ENCODE measurements around the gene GOLPH3L.
"Not testable (repeated sequence)": the region's sequence is repeated elsewhere in the genome, so short reads cannot be mapped to it uniquely, and the experiment has no call there.

DNA sequence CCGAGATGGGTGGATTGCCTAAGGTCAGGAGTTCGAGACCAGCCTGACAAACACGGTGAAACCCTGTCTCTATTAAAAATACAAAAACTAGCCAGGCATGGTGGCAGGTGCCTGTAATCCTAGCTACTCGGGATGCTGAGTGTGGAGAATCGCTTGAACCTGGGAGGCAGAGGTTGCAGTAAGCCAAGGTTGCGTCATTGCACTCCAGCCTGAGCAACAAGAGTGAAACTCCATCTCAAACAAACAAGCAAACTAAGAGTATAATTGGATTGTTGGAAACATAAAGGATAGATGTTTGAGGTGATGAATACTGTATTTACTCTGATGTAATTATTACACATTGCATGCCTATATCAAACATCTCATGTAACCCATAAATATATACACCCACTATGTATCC lies 58.5 kb downstream of the GOLPH3L start:
- not testable (repeated sequence) for TF ChIP-seq CTCF (IDR thresholded peaks at IDR 0.05); TCF7L2 (IDR thresholded peaks at IDR 0.05; ENCODE audit: low read depth, low read length)

Measured in Panc1 (cell line).